ENCODE results near the gene NXPH4. TPM values are rescaled to one million over a fixed set of nuclear protein-coding genes. Genes with fewer than 3 reads are reported as not detected.

NXPH4 gene
- polyA plus RNA-seq, 1 experiment: 2.8 TPM

DNA sequence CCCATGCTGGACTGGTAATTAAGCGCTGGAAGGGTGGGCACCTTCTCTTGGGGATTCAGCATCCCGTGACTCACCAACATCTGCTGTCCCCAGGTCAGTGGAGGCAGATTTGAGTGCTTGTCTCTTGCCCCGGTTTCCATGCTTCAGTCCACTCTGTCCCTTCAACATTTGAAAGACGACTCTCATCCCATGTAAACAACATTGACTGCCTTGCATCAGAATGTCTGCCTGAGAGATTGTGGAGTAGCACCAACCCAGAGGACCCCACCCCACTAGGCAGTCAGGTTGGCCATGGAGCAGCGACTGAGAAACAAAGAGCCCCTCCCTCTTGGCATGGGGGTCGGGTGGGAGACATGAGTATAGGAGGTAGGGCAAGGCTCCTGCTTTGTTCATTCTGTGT lies 39.3 kb downstream of the NXPH4 start:
- Histone ChIP-seq H3K27me3 (ENCODE audit: control insufficient read depth, insufficient read depth, low read length) (no peaks in the 10 kb centered on the region), H3K4me3 (ENCODE audit: low read depth, low read length) (no peak overlapping the region), H3K36me3 (ENCODE audit: control insufficient read depth, insufficient read depth, low read length) (peaks cover 15% of the 10 kb centered on the region)
- DNase-seq (ENCODE audit: low read depth): no peak
- TF ChIP-seq, protein P1, sequence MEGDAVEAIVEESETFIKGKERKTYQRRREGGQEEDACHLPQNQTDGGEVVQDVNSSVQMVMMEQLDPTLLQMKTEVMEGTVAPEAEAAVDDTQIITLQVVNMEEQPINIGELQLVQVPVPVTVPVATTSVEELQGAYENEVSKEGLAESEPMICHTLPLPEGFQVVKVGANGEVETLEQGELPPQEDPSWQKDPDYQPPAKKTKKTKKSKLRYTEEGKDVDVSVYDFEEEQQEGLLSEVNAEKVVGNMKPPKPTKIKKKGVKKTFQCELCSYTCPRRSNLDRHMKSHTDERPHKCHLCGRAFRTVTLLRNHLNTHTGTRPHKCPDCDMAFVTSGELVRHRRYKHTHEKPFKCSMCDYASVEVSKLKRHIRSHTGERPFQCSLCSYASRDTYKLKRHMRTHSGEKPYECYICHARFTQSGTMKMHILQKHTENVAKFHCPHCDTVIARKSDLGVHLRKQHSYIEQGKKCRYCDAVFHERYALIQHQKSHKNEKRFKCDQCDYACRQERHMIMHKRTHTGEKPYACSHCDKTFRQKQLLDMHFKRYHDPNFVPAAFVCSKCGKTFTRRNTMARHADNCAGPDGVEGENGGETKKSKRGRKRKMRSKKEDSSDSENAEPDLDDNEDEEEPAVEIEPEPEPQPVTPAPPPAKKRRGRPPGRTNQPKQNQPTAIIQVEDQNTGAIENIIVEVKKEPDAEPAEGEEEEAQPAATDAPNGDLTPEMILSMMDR (IDR thresholded peaks at IDR 0.05; ENCODE audit: insufficient read depth, low read depth, low read length): no peak
- CTCF ChIA-PET: interaction anchor here (0.8 to 4.8 kb wide), 2 partner anchors 197 to 200 kb away, joined by 3 to 22 read pairs; no protein-coding TSS in a partner anchor
- POLR2A ChIA-PET: no interaction called here

DNA sequence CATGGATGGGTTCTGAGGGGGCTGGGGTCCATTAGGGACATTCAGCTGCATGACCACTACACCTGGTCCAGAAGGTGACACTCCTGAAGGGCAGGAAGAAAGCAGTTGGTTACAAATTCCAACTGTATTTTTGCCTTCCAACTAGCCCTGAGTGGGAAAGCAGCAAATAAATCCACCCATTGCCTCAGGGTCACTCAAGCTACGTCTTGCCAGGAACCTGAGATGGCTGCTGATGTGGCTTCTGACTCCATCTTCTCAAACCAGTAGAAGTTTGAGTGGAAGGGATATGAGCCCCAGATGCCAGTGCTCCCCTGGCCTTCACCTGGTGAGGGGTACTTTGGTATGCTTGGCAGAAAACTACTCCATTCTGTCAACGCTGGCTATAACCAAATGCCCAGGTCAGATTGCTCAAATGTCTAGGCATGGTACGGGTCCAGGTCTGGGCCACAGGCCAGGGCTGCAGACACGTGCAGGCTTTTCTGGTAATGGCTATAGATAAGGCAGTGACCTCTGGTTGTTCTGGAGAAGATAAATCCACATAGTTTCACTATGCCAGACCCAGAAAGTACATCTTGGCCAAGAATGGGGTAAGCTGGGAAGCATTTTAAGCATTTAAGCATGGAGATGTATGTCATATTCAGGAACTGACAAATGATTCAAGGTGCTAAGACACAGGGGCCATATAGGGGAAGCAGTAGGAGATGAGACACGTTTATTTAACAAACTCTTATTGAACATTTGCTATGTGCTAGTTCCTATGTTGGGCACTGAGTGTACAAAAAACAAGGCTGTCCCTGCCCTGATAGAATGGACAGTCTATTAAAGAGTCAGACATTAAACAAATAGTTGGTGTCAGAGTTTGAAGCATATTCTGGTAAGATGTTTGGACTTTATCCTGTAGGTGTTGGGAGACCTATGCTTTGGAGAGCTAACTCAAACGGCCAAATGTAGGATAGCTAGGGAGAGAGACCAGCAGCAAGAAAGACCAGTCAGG lies 42.7 kb downstream of the NXPH4 start:
- CTCF ChIA-PET: interaction anchor here (1.8 to 9.7 kb wide), 3 partner anchors 16 to 200 kb away, joined by 7 to 142 read pairs (median 20); partner anchors contain the start of genes GLI1 and INHBE
- POLR2A ChIA-PET: no interaction called here
- Histone ChIP-seq H3K4me3 (ENCODE audit: low read depth, low read length) (no peak overlapping the region), H3K36me3 (ENCODE audit: control insufficient read depth, insufficient read depth, low read length) (peaks cover 19% of the 10 kb centered on the region), H3K27me3 (ENCODE audit: control insufficient read depth, insufficient read depth, low read length) (no peaks in the 10 kb centered on the region)
- TF ChIP-seq, protein P1 (IDR thresholded peaks at IDR 0.05; ENCODE audit: insufficient read depth, low read depth, low read length): no peak
- DNase-seq (ENCODE audit: low read depth): no peak

DNA sequence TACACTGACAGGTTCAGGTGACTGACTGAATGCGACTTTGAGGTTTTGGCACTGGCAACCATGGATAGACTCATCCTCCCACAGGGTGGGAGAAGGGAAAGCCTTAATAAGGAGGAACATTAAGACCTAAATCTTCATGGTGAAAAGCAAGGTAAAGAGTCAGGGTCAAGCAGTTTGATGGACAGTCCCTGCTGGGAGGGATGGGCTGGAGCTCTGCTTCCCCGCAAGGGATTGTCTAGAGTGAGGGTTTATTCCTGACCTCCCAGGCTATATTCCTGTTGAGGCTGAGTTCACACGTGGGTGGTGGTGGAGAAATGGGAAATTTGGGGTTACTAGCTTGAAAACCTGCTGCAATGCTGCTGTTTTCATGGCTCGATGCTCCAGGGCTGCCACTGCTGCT lies 43.8 kb downstream of the NXPH4 start:
- Histone ChIP-seq H3K36me3 (ENCODE audit: control insufficient read depth, insufficient read depth, low read length) (peaks cover 19% of the 10 kb centered on the region), H3K27me3 (ENCODE audit: control insufficient read depth, insufficient read depth, low read length) (no peaks in the 10 kb centered on the region), H3K4me3 (ENCODE audit: low read depth, low read length) (no peak overlapping the region)
- POLR2A ChIA-PET: no interaction called here
- TF ChIP-seq, protein P1 (IDR thresholded peaks at IDR 0.05; ENCODE audit: insufficient read depth, low read depth, low read length): no peak
- CTCF ChIA-PET: interaction anchor here (0.7 to 9.7 kb wide), 6 partner anchors 11 to 199 kb away, joined by 3 to 142 read pairs (median 6); partner anchors contain the start of genes GLI1 and INHBE
- DNase-seq (ENCODE audit: low read depth): no peak

DNA sequence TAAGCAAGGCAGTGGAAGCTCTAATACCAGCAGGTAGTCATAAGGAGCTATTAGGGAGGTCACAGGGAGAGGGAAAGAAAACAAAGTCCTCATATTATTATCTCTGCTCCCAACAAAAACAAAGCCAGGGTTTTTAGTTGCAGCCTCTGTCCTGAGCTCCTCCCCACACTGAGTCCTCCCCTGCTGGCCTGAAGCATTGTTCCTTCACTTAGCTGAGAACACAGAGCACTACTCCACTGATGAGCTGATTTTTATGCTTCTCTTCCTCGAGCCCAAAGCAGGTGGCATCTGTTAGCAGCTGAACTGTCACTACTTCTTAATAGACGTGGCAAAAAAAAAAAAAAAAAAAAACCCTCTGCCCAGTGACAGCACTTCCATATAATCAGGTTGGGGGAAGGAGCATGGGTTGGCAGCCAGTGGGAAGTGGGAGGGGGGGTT lies 44.9 kb downstream of the NXPH4 start:
- no peak for DNase-seq (ENCODE audit: low read depth)
- ChIA-PET POLR2A (interaction anchor here (0.7 kb wide), 1 partner anchor 286 kb away, joined by 9 read pairs; no protein-coding TSS in a partner anchor), CTCF (interaction anchor here (0.6 to 9.7 kb wide), 10 partner anchors 10 to 202 kb away, joined by 3 to 142 read pairs (median 6); partner anchors contain the start of genes GLI1, INHBE and STAC3)
- Histone ChIP-seq H3K4me3 (ENCODE audit: low read depth, low read length) (no peak overlapping the region), H3K36me3 (ENCODE audit: control insufficient read depth, insufficient read depth, low read length) (peaks cover 17% of the 10 kb centered on the region), H3K27me3 (ENCODE audit: control insufficient read depth, insufficient read depth, low read length) (no peaks in the 10 kb centered on the region)
- TF ChIP-seq, protein P1 (IDR thresholded peaks at IDR 0.05; ENCODE audit: insufficient read depth, low read depth, low read length): no peak

All from BJ (cell line).